Activated naive CD4-positive, alpha-beta T cell treated with anti-CD3 and anti-CD28 coated beads, Interleukin-2, amount 50 U/mL, for 72 hours (primary cell): ENCODE measurements around the gene CD81. TPM values are rescaled to one million over a fixed set of nuclear protein-coding genes. Genes with fewer than 3 reads are reported as not detected.

Source experiments
- ATAC-seq, 2 donors: fragments of 150-1000 bp; cut with Tn5 transposase; 2 replicates each; pipeline ENCODE4 v1.10.0; 2021; ENCODE audit warnings: mild to moderate bottlenecking in 2 of 2, moderate library complexity in 2 of 2
- DNase-seq, 2 donors: peaks; one replicate each; pipeline ENCODE4 v3.0.0; 2021 to 2022; ENCODE audit warnings: low spot score in 2 of 2
- H3K27ac Mint-ChIP-seq, 2 donors: one replicate each; pipeline ENCODE4 v1.8.0; 2022; ENCODE audit warnings: mild to moderate bottlenecking in 2 of 2, mixed read lengths in 2 of 2
- H3K36me3 Mint-ChIP-seq, 2 donors: one replicate each; pipeline ENCODE4 v1.8.0; 2022; ENCODE audit warnings: mixed read lengths in 2 of 2
- H3K9me3 Mint-ChIP-seq, 2 donors: one replicate each; pipeline ENCODE4 v1.8.0; 2022; ENCODE audit warnings: mixed read lengths in 2 of 2
- total RNA-seq, 2 donors: library from RNA; stranded (reverse); gene quantifications; one replicate each; pipeline ENCODE4 v1.2.3, GENCODE V29; 2022

The CD81 gene
- total RNA-seq, 2 donors from 2014 or later, result 107 to 142 TPM

- H3K27ac Mint-ChIP-seq, result no peak overlapping the region
- H3K9me3 Mint-ChIP-seq, result no peaks in the 10 kb centered on the region
- DNase-seq (peak; percentile 77 to 93), ATAC-seq (peak; percentile 87 to 94)
- H3K36me3 Mint-ChIP-seq, result no peaks in the 10 kb centered on the region
Observed at GRCh38 chr11:2428322-2428795, 51.2 kb downstream of the CD81 start.

GRCh38 chr11:2431395-2431794 lies 54.3 kb downstream of the CD81 start:
- no peaks in the 10 kb centered on the region for H3K9me3 Mint-ChIP-seq
- no peak for DNase-seq
- H3K36me3 Mint-ChIP-seq, result no peaks in the 10 kb centered on the region
- H3K27ac Mint-ChIP-seq, result peak overlapping the region in 1 of 2 donors; percentile 39
- no peak for ATAC-seq

- ATAC-seq, result no peak
- no peaks in the 10 kb centered on the region for H3K9me3 Mint-ChIP-seq
- no peak overlapping the region for H3K27ac Mint-ChIP-seq
- DNase-seq, result peak in 1 of 2 donors; percentile 52
- H3K36me3 Mint-ChIP-seq, result no peaks in the 10 kb centered on the region
Observed at GRCh38 chr11:2432171-2432621, 55.1 kb downstream of the CD81 start.

GRCh38 chr11:2432628-2433071 lies 55.5 kb downstream of the CD81 start:
- no peaks in the 10 kb centered on the region for H3K9me3 Mint-ChIP-seq
- DNase-seq (peak in 1 of 2 donors; percentile 50), ATAC-seq (no peak)
- H3K36me3 Mint-ChIP-seq, result no peaks in the 10 kb centered on the region
- H3K27ac Mint-ChIP-seq, result no peak overlapping the region

- Mint-ChIP-seq H3K27ac (no peak overlapping the region), H3K9me3 (no peaks in the 10 kb centered on the region), H3K36me3 (no peaks in the 10 kb centered on the region)
- DNase-seq, result peak in 1 of 2 donors; percentile 35
- no peak for ATAC-seq
Observed at GRCh38 chr11:2433106-2433925, 56.2 kb downstream of the CD81 start.

DNA sequence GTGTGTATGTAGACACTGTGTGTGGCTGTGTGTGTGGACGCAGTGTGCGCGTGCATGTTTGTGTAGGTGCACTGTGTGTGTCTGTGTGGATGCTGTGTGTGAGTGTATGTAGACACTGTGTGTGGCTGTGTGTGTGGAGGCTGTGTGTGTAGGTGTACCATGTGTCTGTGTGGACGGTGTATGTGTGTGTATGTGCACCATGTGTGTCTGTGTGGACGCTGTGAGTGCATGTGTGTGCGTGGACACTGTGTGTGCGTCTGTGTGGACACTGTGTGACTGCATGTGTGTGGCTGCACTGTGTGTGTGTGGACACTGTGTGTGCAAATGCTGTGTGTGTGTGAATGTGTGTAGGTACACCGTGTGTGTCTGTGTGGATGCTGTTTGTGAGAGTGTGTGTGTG lies 56.9 kb downstream of the CD81 start:
- DNase-seq (no peak), ATAC-seq (no peak)
- H3K36me3 Mint-ChIP-seq, result no peaks in the 10 kb centered on the region
- H3K9me3 Mint-ChIP-seq, result no peaks in the 10 kb centered on the region
- no peak overlapping the region for H3K27ac Mint-ChIP-seq

DNA sequence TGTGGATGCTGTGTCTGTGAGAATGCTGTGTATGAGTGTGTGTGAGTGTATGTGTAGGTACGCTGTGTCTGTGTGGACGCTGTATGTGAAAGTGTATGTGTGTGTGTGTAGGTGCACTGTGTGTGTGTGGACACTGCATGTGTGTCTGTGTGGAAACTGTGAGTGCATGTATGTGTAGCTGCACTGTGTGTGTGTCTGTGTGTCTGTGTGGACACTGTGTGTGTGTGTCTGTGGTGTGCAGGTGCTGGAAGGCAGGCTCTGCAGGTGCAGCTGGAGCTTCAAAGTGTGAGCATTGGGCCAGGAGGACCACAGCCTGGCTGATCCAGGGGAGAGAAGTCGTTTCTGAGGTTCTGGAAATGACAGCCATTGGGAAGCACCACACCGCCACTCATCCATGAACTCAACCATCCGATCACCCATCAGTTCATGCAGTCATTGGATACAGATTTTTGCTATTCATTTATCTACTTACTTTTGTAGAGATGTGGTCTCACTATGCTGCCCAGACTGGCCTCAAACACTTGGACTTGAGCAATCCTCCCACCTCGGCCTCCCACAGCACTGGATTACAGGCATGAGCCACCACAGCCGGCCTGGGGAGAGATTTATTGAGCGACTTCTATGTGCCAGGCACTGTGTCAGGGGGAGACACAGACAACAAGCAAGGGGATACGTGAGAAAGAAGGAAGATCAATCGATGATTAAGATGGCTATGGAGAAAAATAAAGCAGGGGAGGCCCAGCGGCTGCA lies 57.6 kb downstream of the CD81 start:
- Mint-ChIP-seq H3K36me3 (no peaks in the 10 kb centered on the region), H3K27ac (no peak overlapping the region), H3K9me3 (no peaks in the 10 kb centered on the region)
- ATAC-seq, result no peak
- DNase-seq, result peak in 1 of 2 donors; percentile 20

DNA sequence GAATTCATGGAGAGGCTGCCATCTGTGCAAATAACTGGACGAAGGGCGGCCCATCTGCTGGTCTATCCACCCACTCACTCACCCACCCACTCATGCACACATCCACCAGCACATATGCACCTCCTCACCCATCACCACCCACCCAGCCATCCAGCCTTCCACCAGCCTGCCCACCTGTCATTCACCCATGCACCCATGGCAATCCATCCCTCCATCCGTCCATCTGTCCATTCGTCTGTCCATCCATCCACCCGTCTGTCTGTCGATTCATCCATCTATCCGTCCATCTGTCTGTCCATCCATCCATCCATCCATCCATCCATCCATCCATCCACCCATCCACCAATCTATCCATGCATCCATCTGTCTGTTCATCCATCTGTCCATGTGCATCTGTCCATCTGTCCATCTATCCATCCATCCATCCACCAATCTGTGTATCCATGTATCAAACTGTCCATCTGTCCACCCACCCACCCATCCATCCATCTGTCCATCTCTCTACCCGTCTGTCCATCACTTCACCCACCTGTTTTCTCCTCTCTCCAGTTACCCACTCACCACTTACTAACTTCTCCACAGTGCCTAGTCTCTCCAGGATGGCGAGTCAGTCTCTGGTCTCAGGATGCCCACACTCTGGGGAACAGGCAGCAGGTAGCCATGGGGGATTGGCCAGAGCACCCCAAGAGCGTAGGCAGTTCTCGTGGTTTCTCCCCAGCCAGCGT lies 58.3 kb downstream of the CD81 start:
- no peak overlapping the region for H3K27ac Mint-ChIP-seq
- H3K9me3 Mint-ChIP-seq, result no peaks in the 10 kb centered on the region
- ATAC-seq, result no peak
- DNase-seq, result peak in 1 of 2 donors; percentile 18
- no peaks in the 10 kb centered on the region for H3K36me3 Mint-ChIP-seq

- DNase-seq (peak in 1 of 2 donors; percentile 48), ATAC-seq (no peak)
- Mint-ChIP-seq H3K9me3 (no peaks in the 10 kb centered on the region), H3K36me3 (no peaks in the 10 kb centered on the region), H3K27ac (no peak overlapping the region)
Observed at GRCh38 chr11:2436013-2436520, 59.0 kb downstream of the CD81 start.

DNA sequence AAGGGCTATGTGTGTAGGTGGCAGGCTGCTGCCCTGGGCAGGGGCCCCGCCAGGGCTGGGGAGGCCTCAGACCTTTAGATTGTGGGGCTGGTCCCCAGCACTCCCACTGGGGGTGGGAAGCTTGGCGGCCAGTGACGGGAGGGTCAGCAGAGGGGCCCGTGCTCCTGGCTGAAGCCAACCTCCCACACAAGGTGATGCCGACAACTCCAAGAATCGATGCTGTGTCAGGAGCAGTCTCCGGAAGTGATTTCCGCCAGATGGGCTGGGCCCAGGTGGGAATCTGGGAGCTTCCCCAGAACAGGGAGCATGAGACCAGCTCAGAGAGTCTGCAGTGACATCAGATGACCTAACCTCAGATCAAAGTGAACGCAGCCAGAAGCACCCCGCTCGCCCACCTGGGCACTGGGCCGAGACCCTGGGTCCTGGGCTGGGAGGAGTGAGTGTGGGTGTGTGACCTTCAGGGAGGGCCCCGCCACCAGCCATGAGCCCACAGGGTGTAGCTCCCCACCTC lies 59.5 kb downstream of the CD81 start:
- H3K27ac Mint-ChIP-seq, result no peak overlapping the region
- DNase-seq (no peak), ATAC-seq (no peak)
- H3K9me3 Mint-ChIP-seq, result no peaks in the 10 kb centered on the region
- no peaks in the 10 kb centered on the region for H3K36me3 Mint-ChIP-seq

DNA sequence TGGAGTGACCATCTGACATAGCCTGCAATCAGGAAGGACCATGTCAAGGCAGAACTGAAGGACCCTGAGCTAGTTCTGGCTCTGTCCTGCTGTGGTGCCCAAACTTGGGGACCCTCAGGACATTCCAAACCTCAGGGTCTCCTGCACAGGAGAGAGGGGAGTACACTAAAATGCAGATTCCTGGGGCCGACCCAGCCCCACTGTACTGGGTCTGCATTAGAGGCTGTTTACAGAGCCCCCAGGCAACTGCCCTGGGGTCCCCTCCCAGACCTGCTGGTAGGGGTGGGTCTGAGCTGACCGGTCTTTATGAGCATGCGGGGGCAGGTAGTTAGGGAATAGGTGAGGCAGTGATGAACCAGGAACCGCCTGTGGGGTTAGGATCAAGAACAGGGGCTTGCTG lies 60.4 kb downstream of the CD81 start:
- Mint-ChIP-seq H3K9me3 (no peaks in the 10 kb centered on the region), H3K27ac (no peak overlapping the region), H3K36me3 (no peaks in the 10 kb centered on the region)
- peak in 1 of 2 donors; percentile 33 for DNase-seq
- no peak for ATAC-seq

GRCh38 chr11:2439820-2440219 lies 62.7 kb downstream of the CD81 start:
- no peak overlapping the region for H3K27ac Mint-ChIP-seq
- no peak for DNase-seq
- no peaks in the 10 kb centered on the region for H3K9me3 Mint-ChIP-seq
- no peaks in the 10 kb centered on the region for H3K36me3 Mint-ChIP-seq
- no peak for ATAC-seq

- DNase-seq (peak in 1 of 2 donors; percentile 37), ATAC-seq (no peak)
- no peak overlapping the region for H3K27ac Mint-ChIP-seq
- H3K36me3 Mint-ChIP-seq, result no peaks in the 10 kb centered on the region
- H3K9me3 Mint-ChIP-seq, result no peaks in the 10 kb centered on the region
Observed at GRCh38 chr11:2440646-2441045, 63.5 kb downstream of the CD81 start.

- ATAC-seq (no peak), DNase-seq (peak in 1 of 2 donors; percentile 33)
- Mint-ChIP-seq H3K27ac (peak overlapping the region in 1 of 2 donors; percentile 81), H3K36me3 (no peaks in the 10 kb centered on the region), H3K9me3 (no peaks in the 10 kb centered on the region)
Observed at GRCh38 chr11:2441171-2441570, 64.1 kb downstream of the CD81 start.

DNA sequence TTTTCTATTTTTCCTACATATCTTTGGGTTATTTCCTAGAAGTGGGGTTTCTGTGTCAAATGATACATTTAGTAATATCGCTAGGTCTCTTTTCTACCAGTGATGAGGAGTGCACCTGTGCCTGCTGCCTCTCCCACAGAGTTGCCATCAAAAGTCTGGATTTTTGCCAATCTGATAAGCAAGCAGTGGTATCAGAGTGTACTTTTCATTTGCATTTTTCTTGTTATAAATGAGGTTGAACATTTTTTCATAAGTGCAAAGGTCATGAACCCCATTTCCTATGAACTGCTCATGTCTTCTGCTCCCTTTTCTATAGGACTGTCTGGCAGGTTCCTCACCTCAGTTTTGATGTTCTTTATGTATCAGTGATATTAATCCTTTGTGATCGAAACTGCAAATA lies 65.5 kb downstream of the CD81 start:
- H3K27ac Mint-ChIP-seq, result no peak overlapping the region

GRCh38 chr11:2443406-2443805 lies 66.3 kb downstream of the CD81 start:
- Mint-ChIP-seq H3K36me3 (no peaks in the 10 kb centered on the region), H3K27ac (no peak overlapping the region), H3K9me3 (no peaks in the 10 kb centered on the region)
- peak in 1 of 2 donors; percentile 52 for DNase-seq
- no peak for ATAC-seq

More for the DNA sequence above, 65.5 kb downstream of the CD81 start:
- Mint-ChIP-seq H3K36me3 (no peaks in the 10 kb centered on the region), H3K9me3 (no peaks in the 10 kb centered on the region)
- ATAC-seq (no peak), DNase-seq (no peak)
